NCI-H2171 (cell line): ENCODE data around the gene PODN.

Experiments
- DNase-seq: peaks from one replicate; lab custom pipeline; 2025; lab: John Stamatoyannopoulos, UW

PODN gene

GRCh38 chr1:53074313-53075154 lies 12.5 kb downstream of the PODN start:
- peak; percentile 71 for DNase-seq

- no peak for DNase-seq
Observed at GRCh38 chr1:53075206-53075605, 13.2 kb downstream of the PODN start.

- DNase-seq = no peak
Observed at GRCh38 chr1:53075761-53076163, 13.7 kb downstream of the PODN start.

- DNase-seq = no peak
Observed at GRCh38 chr1:53076165-53076564, 14.2 kb downstream of the PODN start.

- no peak for DNase-seq
Observed at GRCh38 chr1:53076721-53077598, 14.9 kb downstream of the PODN start.

- DNase-seq = no peak
Observed at GRCh38 chr1:53077599-53077965, 15.6 kb downstream of the PODN start.

GRCh38 chr1:53078333-53079101 lies 16.5 kb downstream of the PODN start:
- no peak for DNase-seq

- DNase-seq = no peak
Observed at GRCh38 chr1:53079251-53079650, 17.2 kb downstream of the PODN start.

GRCh38 chr1:53080041-53080440 lies 18.0 kb downstream of the PODN start:
- no peak for DNase-seq

- DNase-seq = no peak
Observed at GRCh38 chr1:53080769-53081168, 18.8 kb downstream of the PODN start.

- DNase-seq = no peak
Observed at GRCh38 chr1:53081384-53082066, 19.5 kb downstream of the PODN start.

GRCh38 chr1:53082826-53083455 lies 20.9 kb downstream of the PODN start:
- no peak for DNase-seq

- no peak for DNase-seq
Observed at GRCh38 chr1:53083636-53084588, 21.9 kb downstream of the PODN start.

GRCh38 chr1:53084589-53084971 lies 22.6 kb downstream of the PODN start:
- no peak for DNase-seq

GRCh38 chr1:53085405-53085804 lies 23.4 kb downstream of the PODN start:
- DNase-seq = no peak

GRCh38 chr1:53086491-53087070 lies 24.6 kb downstream of the PODN start:
- DNase-seq = peak; percentile 37

GRCh38 chr1:53087332-53088285 lies 25.6 kb downstream of the PODN start:
- DNase-seq = no peak

- DNase-seq = no peak
Observed at GRCh38 chr1:53088616-53089300, 26.7 kb downstream of the PODN start.
